ENCODE measurements around the gene NMB.
"Not testable (repeated sequence)": the region's sequence is repeated elsewhere in the genome, so short reads cannot be mapped to it uniquely, and the experiment has no call there.

The NMB gene

DNA sequence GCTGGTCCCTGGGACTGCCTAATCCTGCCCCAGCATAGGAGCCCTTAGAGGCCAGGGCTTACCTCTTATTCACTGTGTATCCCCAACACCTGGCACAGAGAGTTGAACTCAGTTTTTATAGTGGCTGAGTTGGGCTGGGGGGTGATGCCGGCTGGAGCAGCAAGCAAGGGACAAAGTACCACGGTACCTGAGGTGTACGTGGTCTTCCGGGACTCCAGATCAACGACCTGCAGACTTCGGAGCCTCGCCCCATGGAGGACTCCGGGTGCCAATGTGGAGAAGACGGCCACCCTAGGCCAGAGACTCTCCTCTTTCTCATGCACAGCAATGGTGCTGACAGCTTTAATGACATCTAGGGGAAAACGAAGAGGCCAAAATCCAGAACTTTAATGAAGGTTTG is 12.0 kb downstream of the NMB start:
- no peak overlapping the region for H3K27ac ChIP-seq
- TF ChIP-seq, protein P1, sequence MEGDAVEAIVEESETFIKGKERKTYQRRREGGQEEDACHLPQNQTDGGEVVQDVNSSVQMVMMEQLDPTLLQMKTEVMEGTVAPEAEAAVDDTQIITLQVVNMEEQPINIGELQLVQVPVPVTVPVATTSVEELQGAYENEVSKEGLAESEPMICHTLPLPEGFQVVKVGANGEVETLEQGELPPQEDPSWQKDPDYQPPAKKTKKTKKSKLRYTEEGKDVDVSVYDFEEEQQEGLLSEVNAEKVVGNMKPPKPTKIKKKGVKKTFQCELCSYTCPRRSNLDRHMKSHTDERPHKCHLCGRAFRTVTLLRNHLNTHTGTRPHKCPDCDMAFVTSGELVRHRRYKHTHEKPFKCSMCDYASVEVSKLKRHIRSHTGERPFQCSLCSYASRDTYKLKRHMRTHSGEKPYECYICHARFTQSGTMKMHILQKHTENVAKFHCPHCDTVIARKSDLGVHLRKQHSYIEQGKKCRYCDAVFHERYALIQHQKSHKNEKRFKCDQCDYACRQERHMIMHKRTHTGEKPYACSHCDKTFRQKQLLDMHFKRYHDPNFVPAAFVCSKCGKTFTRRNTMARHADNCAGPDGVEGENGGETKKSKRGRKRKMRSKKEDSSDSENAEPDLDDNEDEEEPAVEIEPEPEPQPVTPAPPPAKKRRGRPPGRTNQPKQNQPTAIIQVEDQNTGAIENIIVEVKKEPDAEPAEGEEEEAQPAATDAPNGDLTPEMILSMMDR (conservative IDR thresholded peaks at IDR 0.05): no peak
- TF ChIP-seq ZFX (IDR thresholded peaks at IDR 0.05): no peak

DNA sequence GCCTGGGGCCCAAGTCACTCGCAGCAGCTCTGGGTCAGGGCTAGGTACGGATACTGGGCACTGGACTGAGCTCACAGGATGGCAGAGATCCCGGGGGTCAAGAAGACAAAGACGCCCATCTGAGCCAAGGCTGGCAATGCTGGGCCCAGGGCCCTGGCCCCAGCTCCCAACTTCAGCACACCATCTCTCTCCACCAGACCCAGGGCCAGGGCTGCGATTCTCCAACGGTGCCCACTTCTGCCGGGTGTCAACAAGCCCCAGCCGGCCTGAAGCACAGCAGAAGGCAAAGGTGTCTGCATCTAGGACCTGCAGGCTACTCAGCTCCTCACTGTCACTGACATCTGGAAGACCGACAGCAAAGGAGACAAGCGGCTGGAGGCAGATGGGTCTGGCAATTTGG is 12.5 kb downstream of the NMB start:
- H3K27ac ChIP-seq: no peak overlapping the region
- no peak for TF ChIP-seq ZFX (IDR thresholded peaks at IDR 0.05)
- TF ChIP-seq, protein P1 (conservative IDR thresholded peaks at IDR 0.05): no peak

DNA sequence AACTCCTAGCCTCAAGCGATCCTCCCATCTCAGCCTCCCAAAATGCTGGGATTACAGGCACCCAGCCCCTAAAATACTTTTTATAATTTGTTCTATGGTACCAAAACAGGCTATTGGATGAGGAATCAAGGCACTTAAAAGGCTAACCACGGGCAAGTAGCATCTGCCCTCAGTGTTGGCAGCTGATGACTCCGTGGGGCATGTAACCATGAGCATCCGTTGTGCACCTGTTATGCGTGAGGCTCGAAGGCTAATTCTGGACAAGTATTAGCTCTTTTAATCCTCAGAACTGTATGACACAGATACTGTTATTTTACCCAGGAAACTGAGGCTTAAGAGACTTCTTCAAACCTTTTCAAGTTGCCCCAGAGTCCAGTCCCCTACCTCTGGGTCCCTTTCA is 14.2 kb downstream of the NMB start:
- no peak overlapping the region for H3K27ac ChIP-seq
- no peak for TF ChIP-seq ZFX (IDR thresholded peaks at IDR 0.05)
- TF ChIP-seq, protein P1 (conservative IDR thresholded peaks at IDR 0.05): no peak

DNA sequence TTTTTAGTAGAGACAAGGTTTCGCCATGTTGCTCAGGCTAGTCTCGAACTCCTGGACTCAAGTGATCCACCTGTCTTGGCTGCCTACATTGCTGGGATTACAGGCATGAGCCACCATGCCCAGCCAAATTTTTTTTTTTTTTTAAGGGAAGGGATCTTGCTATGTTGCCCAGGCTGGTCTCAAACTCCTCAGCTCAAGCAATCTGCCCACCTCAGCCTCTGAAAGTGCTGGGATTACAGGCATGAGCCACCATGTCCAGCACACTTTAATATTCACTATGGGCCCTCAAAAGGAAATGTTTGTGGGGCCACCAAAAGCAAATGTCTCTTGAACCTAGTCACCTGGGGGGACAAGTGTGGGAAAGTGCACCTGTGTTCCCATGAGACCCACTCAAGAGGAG is 15.4 kb downstream of the NMB start:
- not testable (repeated sequence) for H3K27ac ChIP-seq

DNA sequence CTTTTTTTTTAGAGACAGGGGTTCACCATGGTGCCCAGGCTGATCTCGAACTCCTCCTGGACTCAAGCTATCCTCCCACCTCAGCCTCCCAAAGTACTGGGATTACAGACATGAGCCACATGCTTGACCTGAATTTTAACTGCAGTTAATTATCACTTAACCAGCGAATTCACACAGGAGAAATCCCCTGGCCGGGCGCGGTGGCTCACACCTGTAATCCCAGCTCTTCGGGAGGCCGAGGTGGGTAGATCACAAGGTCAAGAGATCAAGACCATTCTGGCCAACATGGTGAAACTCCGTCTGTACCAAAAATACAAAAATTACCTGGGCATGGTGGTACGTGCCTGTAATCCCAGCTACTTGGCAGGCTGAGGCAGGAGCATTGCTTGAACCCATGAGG is 16.1 kb downstream of the NMB start:
- H3K27ac ChIP-seq: not testable (repeated sequence)

DNA sequence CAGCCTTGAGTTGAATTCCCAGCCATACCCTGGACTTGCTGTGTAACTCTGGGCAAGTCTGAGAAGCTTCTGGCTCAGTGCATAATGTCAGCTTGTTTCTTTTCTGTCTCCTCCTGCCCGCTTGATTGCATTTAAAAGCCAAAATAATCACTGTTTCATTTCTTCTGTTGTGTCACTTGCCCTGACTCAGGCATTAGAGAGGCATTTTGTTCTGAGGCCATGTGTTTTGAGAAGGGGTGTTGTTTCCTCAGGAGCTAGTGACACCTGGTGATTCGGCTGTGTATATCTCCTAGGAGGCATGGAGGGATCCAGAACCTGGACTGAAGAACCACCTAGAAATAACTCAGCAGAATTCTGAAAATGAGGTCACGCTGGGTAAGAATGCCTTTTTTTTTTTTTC is 19.9 kb downstream of the NMB start:
- no peak overlapping the region for H3K27ac ChIP-seq
- TF ChIP-seq, protein P1 (conservative IDR thresholded peaks at IDR 0.05): no peak
- TF ChIP-seq ZFX (IDR thresholded peaks at IDR 0.05): no peak

DNA sequence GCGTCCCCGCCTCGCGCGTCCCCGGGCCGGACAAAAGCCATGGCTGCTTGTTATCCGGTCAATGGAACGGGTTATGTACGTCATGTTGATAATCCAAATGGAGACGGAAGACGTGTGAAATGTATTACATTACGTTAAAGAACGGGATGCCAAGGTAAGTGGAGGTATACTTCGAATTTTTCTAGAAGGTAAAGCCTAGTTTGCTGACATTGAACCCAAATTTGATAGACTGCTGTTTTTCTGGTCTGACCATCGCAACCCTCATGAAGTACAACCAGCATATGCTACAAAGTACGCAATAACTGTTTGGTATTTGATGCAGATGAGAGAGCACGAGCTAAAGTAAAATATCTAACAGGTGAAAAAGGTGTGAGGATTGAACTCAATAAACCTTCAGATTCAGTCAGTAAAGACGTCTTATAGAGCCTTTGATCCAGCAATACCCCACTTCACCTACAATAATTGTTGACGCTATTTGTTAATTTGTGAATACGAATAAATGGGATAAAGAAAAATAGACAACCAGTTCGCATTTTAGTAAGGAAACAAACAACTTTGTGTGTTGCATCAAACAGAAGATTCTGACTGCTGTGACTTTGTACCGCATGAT is 23.7 kb downstream of the NMB start:
- peak overlapping the region; percentile 42; the same call in 1 of the 2 replicates for H3K27ac ChIP-seq

DNA sequence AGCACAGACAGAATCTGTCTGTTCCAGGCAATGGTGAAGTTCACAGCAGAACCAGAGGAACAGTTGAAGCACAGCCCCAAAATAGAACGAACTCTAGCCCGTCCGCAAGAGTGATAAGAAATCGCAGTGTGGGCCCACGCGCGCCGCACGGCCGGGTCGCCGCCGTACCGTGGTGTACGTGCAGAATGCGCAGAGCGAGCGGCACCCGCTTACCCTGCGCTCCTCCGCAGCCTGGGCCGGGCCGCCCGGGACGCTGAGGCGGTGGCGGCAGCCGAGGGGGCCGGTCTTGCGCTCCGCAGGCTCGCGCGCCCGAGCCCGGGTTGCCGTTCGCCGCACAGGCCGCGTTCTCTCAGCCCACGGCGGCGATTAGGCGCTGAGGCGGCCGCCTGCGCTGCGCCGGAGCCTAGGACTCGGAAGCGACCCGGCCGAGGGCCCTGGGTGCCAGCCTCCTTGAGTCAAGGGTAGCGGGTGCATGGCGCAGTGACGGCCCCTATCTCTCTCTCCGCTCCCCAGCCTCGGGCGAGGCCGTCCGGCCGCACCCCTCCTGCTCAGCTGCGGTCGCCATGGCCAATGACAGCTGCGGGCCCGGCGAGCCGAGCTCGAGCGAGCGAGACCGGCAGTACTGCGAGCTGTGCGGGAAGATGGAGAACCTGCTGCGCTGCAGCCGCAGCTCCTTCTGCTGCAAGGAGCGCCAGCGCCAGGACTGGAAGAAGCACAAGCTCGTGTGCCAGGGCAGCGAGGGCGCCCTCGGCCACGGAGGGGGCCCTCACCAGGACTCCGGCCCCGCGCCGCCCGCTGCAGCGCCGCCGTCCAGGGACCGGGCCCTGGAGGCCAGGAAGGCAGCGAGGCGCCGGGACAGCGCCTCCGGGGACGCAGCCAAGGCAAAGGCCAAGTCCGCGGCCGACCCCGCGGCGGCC is 24.4 kb downstream of the NMB start:
- TF ChIP-seq, protein P1 (conservative IDR thresholded peaks at IDR 0.05): no peak; the same call in 1 of the 2 replicates
- TF ChIP-seq ZFX (IDR thresholded peaks at IDR 0.05): peak; percentile 79
- H3K27ac ChIP-seq: peak overlapping the region; percentile 42; the same call in 1 of the 2 replicates

More for the DNA sequence above, 23.7 kb downstream of the NMB start:
- TF ChIP-seq ZFX (IDR thresholded peaks at IDR 0.05): no peak
